Stimulated activated memory B cell treated with anti-CD40 and anti-IgM and Interleukin-4, amounts not matched to agents 10 μg/mL and 1 μg/mL and 100 μg/mL, for 72 hours (primary cell): ENCODE results near the gene SH3BP5L.
A peak's percentile ranks its signal among the peaks of the same experiment; 100 is the strongest.

Experiments used
- ATAC-seq: fragments of 150-1000 bp; cut with Tn5 transposase; 2 replicates; pipeline ENCODE4 v1.10.0; 2021
- H3K27ac Mint-ChIP-seq: one replicate; pipeline ENCODE4 v1.8.0; 2022; ENCODE audit warnings: mild to moderate bottlenecking, mixed read lengths
- H3K27me3 Mint-ChIP-seq: one replicate; pipeline ENCODE4 v1.8.0; 2022; ENCODE audit warnings: mixed read lengths
- H3K36me3 Mint-ChIP-seq: one replicate; pipeline ENCODE4 v1.8.0; 2022; ENCODE audit warnings: mixed read lengths
- H3K4me1 Mint-ChIP-seq: one replicate; pipeline ENCODE4 v1.8.0; 2022; ENCODE audit warnings: mixed read lengths
- H3K4me3 Mint-ChIP-seq: one replicate; pipeline ENCODE4 v1.8.0; 2022; ENCODE audit warnings: mild to moderate bottlenecking, moderate library complexity, mixed read lengths
- H3K9me3 Mint-ChIP-seq: one replicate; pipeline ENCODE4 v1.8.0; 2022; ENCODE audit warnings: mixed read lengths

The SH3BP5L gene

GRCh38 chr1:248856176-248856575 lies 30.5 kb upstream of the SH3BP5L start:
- Mint-ChIP-seq H3K27me3 (no peaks in the 10 kb centered on the region), H3K4me3 (no peak overlapping the region), H3K4me1 (peaks cover 37% of the 10 kb centered on the region)

GRCh38 chr1:248855580-248855979 lies 29.9 kb upstream of the SH3BP5L start:
- ATAC-seq: no peak
- Mint-ChIP-seq H3K27ac (no peak overlapping the region), H3K9me3 (no peaks in the 10 kb centered on the region), H3K4me3 (no peak overlapping the region), H3K36me3 (peaks cover 7% of the 10 kb centered on the region), H3K27me3 (no peaks in the 10 kb centered on the region), H3K4me1 (peaks cover 36% of the 10 kb centered on the region)

More at GRCh38 chr1:248856176-248856575, 30.5 kb upstream of the SH3BP5L start:
- ATAC-seq: no peak
- no peaks in the 10 kb centered on the region for H3K9me3 Mint-ChIP-seq
- H3K27ac Mint-ChIP-seq: no peak overlapping the region
- H3K36me3 Mint-ChIP-seq: peaks cover 7% of the 10 kb centered on the region

- ATAC-seq: no peak
- H3K27ac Mint-ChIP-seq: no peak overlapping the region
- H3K27me3 Mint-ChIP-seq: no peaks in the 10 kb centered on the region
- no peak overlapping the region for H3K4me3 Mint-ChIP-seq
- peaks cover 20% of the 10 kb centered on the region for H3K4me1 Mint-ChIP-seq
- H3K36me3 Mint-ChIP-seq: peaks cover 10% of the 10 kb centered on the region
- H3K9me3 Mint-ChIP-seq: no peaks in the 10 kb centered on the region
Measured at GRCh38 chr1:248853663-248854375, 28.1 kb upstream of the SH3BP5L start.

- Mint-ChIP-seq H3K4me1 (peaks cover 11% of the 10 kb centered on the region), H3K27ac (no peak overlapping the region), H3K4me3 (no peak overlapping the region), H3K9me3 (no peaks in the 10 kb centered on the region), H3K27me3 (no peaks in the 10 kb centered on the region), H3K36me3 (peaks cover 17% of the 10 kb centered on the region)
- peak; percentile 59 for ATAC-seq
Measured at GRCh38 chr1:248852481-248853405, 27.0 kb upstream of the SH3BP5L start.

- Mint-ChIP-seq H3K36me3 (peaks cover 25% of the 10 kb centered on the region), H3K9me3 (no peaks in the 10 kb centered on the region), H3K27ac (no peak overlapping the region), H3K4me1 (peaks cover 5% of the 10 kb centered on the region), H3K4me3 (no peak overlapping the region), H3K27me3 (no peaks in the 10 kb centered on the region)
- ATAC-seq: no peak
Measured at GRCh38 chr1:248851390-248851789, 25.7 kb upstream of the SH3BP5L start.

GRCh38 chr1:248850536-248851251 lies 25.0 kb upstream of the SH3BP5L start:
- no peak overlapping the region for H3K27ac Mint-ChIP-seq
- H3K4me3 Mint-ChIP-seq: no peak overlapping the region
- no peaks in the 10 kb centered on the region for H3K9me3 Mint-ChIP-seq
- no peaks in the 10 kb centered on the region for H3K27me3 Mint-ChIP-seq
- no peaks in the 10 kb centered on the region for H3K4me1 Mint-ChIP-seq
- peaks cover 23% of the 10 kb centered on the region for H3K36me3 Mint-ChIP-seq
- ATAC-seq: no peak

- Mint-ChIP-seq H3K36me3 (peaks cover 28% of the 10 kb centered on the region), H3K27ac (no peak overlapping the region), H3K27me3 (no peaks in the 10 kb centered on the region), H3K4me1 (no peaks in the 10 kb centered on the region), H3K4me3 (no peak overlapping the region), H3K9me3 (no peaks in the 10 kb centered on the region)
- no peak for ATAC-seq
Measured at GRCh38 chr1:248850124-248850523, 24.4 kb upstream of the SH3BP5L start.

GRCh38 chr1:248849637-248850036 lies 23.9 kb upstream of the SH3BP5L start:
- no peaks in the 10 kb centered on the region for H3K4me1 Mint-ChIP-seq
- no peaks in the 10 kb centered on the region for H3K27me3 Mint-ChIP-seq
- H3K36me3 Mint-ChIP-seq: peaks cover 30% of the 10 kb centered on the region
- H3K4me3 Mint-ChIP-seq: no peak overlapping the region
- no peak for ATAC-seq
- H3K9me3 Mint-ChIP-seq: no peaks in the 10 kb centered on the region
- H3K27ac Mint-ChIP-seq: no peak overlapping the region

- Mint-ChIP-seq H3K4me3 (no peak overlapping the region), H3K9me3 (no peaks in the 10 kb centered on the region), H3K27me3 (no peaks in the 10 kb centered on the region), H3K27ac (no peak overlapping the region), H3K36me3 (peaks cover 35% of the 10 kb centered on the region), H3K4me1 (no peaks in the 10 kb centered on the region)
- ATAC-seq: no peak
Measured at GRCh38 chr1:248849152-248849551, 23.4 kb upstream of the SH3BP5L start.

GRCh38 chr1:248848602-248849001 lies 22.9 kb upstream of the SH3BP5L start:
- H3K9me3 Mint-ChIP-seq: no peaks in the 10 kb centered on the region
- H3K4me1 Mint-ChIP-seq: no peaks in the 10 kb centered on the region
- H3K27me3 Mint-ChIP-seq: no peaks in the 10 kb centered on the region
- no peak overlapping the region for H3K27ac Mint-ChIP-seq
- no peak overlapping the region for H3K4me3 Mint-ChIP-seq
- peaks cover 36% of the 10 kb centered on the region for H3K36me3 Mint-ChIP-seq
- no peak for ATAC-seq

- no peaks in the 10 kb centered on the region for H3K27me3 Mint-ChIP-seq
- H3K9me3 Mint-ChIP-seq: no peaks in the 10 kb centered on the region
- no peak overlapping the region for H3K4me3 Mint-ChIP-seq
- ATAC-seq: no peak
- no peak overlapping the region for H3K27ac Mint-ChIP-seq
- H3K4me1 Mint-ChIP-seq: no peaks in the 10 kb centered on the region
- H3K36me3 Mint-ChIP-seq: peaks cover 36% of the 10 kb centered on the region
Measured at GRCh38 chr1:248847956-248848561, 22.3 kb upstream of the SH3BP5L start.

GRCh38 chr1:248847181-248847955 lies 21.7 kb upstream of the SH3BP5L start:
- H3K9me3 Mint-ChIP-seq: no peaks in the 10 kb centered on the region
- peaks cover 2% of the 10 kb centered on the region for H3K4me1 Mint-ChIP-seq
- peaks cover 36% of the 10 kb centered on the region for H3K36me3 Mint-ChIP-seq
- H3K4me3 Mint-ChIP-seq: no peak overlapping the region
- ATAC-seq: peak; percentile 35
- H3K27ac Mint-ChIP-seq: no peak overlapping the region
- no peaks in the 10 kb centered on the region for H3K27me3 Mint-ChIP-seq

GRCh38 chr1:248844526-248844925 lies 18.8 kb upstream of the SH3BP5L start:
- Mint-ChIP-seq H3K36me3 (peaks cover 40% of the 10 kb centered on the region), H3K27ac (no peak overlapping the region)

GRCh38 chr1:248843687-248844086 lies 18.0 kb upstream of the SH3BP5L start:
- no peak overlapping the region for H3K4me3 Mint-ChIP-seq
- H3K4me1 Mint-ChIP-seq: peaks cover 33% of the 10 kb centered on the region
- H3K27me3 Mint-ChIP-seq: no peaks in the 10 kb centered on the region
- no peaks in the 10 kb centered on the region for H3K9me3 Mint-ChIP-seq
- H3K27ac Mint-ChIP-seq: no peak overlapping the region
- ATAC-seq: no peak
- H3K36me3 Mint-ChIP-seq: peaks cover 35% of the 10 kb centered on the region

More at GRCh38 chr1:248844526-248844925, 18.8 kb upstream of the SH3BP5L start:
- ATAC-seq: no peak
- Mint-ChIP-seq H3K9me3 (no peaks in the 10 kb centered on the region), H3K27me3 (no peaks in the 10 kb centered on the region), H3K4me3 (no peak overlapping the region), H3K4me1 (peaks cover 25% of the 10 kb centered on the region)
